CD4-positive, CD25-positive, alpha-beta regulatory T cell (primary cell): ENCODE data around the gene SDCCAG8. TPM values are rescaled to one million over a fixed set of nuclear protein-coding genes. Genes with fewer than 3 reads are reported as not detected.
A peak's percentile ranks its signal among the peaks of the same experiment; 100 is the strongest.

ENCODE experiments used
- ATAC-seq, 2 donors: fragments of 150-1000 bp; cut with Tn5 transposase; one replicate each; pipeline ENCODE4 v1.10.0; 2021; ENCODE audit warnings: low read depth in 2 of 2, moderate number of reproducible peaks in 2 of 2, moderate library complexity in 1 of 2
- DNase-seq, 3 donors: peaks; one replicate each; pipeline versions ENCODE4 v3.0.0 to v3.0.0-alpha.2; 2012 to 2022; ENCODE audit warnings: mixed read lengths in 1 of 3
- H3K27ac ChIP-seq: one replicate; pipeline ENCODE4 v1.7.0; 2013; ENCODE audit warnings: mild to moderate bottlenecking, low read length; ENCODE audit not compliant: insufficient read depth, poor library complexity, severe bottlenecking
- H3K27me3 ChIP-seq: one replicate; pipeline ENCODE4 v1.7.0; 2013; ENCODE audit warnings: low read length; ENCODE audit not compliant: control insufficient read depth, insufficient read depth
- H3K36me3 ChIP-seq: one replicate; pipeline ENCODE4 v1.7.0; 2013; ENCODE audit warnings: mild to moderate bottlenecking, low read length, moderate library complexity; ENCODE audit not compliant: control insufficient read depth, insufficient read depth
- H3K4me1 ChIP-seq: 2 replicates; pipeline ENCODE4 v1.7.0; 2013; ENCODE audit warnings: mild to moderate bottlenecking, low read length; ENCODE audit not compliant: insufficient read depth, control insufficient read depth, poor library complexity, severe bottlenecking
- H3K4me3 ChIP-seq: one replicate; pipeline ENCODE4 v1.7.0; 2013; ENCODE audit warnings: low read depth, mild to moderate bottlenecking, low read length, moderate library complexity
- H3K9me3 ChIP-seq, 2 experiments: 1 replicate in 1 of 2; 2 replicates in 1 of 2; pipeline ENCODE4 v1.7.0; 2013; ENCODE audit warnings: low read length in 2 of 2, mild to moderate bottlenecking in 1 of 2, moderate library complexity in 1 of 2; ENCODE audit not compliant: control insufficient read depth in 2 of 2
- H3K27ac Mint-ChIP-seq, 3 donors: one replicate each; pipeline ENCODE4 v1.8.0; 2020 to 2022; ENCODE audit warnings: mild to moderate bottlenecking in 3 of 3, mixed read lengths in 3 of 3, moderate library complexity in 2 of 3
- H3K27me3 Mint-ChIP-seq: one replicate; pipeline ENCODE4 v1.8.0; 2022; ENCODE audit warnings: mild to moderate bottlenecking, mixed read lengths
- H3K36me3 Mint-ChIP-seq: one replicate; pipeline ENCODE4 v1.8.0; 2020; ENCODE audit warnings: mixed read lengths
- H3K4me1 Mint-ChIP-seq, 4 donors: one replicate each; pipeline ENCODE4 v1.8.0; 2020 to 2022; ENCODE audit warnings: mixed read lengths in 4 of 4, mild to moderate bottlenecking in 1 of 4
- H3K4me3 Mint-ChIP-seq, 4 donors: one replicate each; pipeline ENCODE4 v1.8.0; 2020 to 2022; ENCODE audit warnings: mild to moderate bottlenecking in 4 of 4, mixed read lengths in 4 of 4, moderate library complexity in 3 of 4
- H3K9me3 Mint-ChIP-seq, 7 donors: one replicate each; pipeline ENCODE4 v1.8.0; 2020 to 2022; ENCODE audit warnings: mixed read lengths in 7 of 7, mild to moderate bottlenecking in 3 of 7, moderate library complexity in 2 of 7
- polyA plus RNA-seq, 4 donors: library from polyadenylated mRNA; unstranded; fragments of 300-500 nt; fragmentation: Illumina TruSeq; gene quantifications; one replicate each; pipeline ENCODE4 v1.2.3, GENCODE V29; 2021
- total RNA-seq: library from RNA; stranded (reverse); gene quantifications from one replicate; pipeline ENCODE4 v1.2.3, GENCODE V29; 2022

SDCCAG8 gene
- total and polyA plus RNA-seq, 5 donors from 2014 or later = 19.4 to 28.5 (median 22.7) TPM

- Mint-ChIP-seq H3K27ac (peak overlapping the region in 1 of 3 donors; percentile 11), H3K4me3 (no peak overlapping the region), H3K4me1 (no peaks in the 10 kb centered on the region), H3K9me3 (peaks cover 0 to 2% (median 0%) of the 10 kb centered on the region in 7 donors), H3K27me3 (no peaks in the 10 kb centered on the region), H3K36me3 (peaks cover 21% of the 10 kb centered on the region)
- no peak for DNase-seq
- ATAC-seq = no peak
- Histone ChIP-seq H3K4me1 (no peaks in the 10 kb centered on the region), H3K27ac (no peak overlapping the region), H3K9me3 (no peaks in the 10 kb centered on the region), H3K4me3 (no peak overlapping the region), H3K36me3 (peaks cover 3% of the 10 kb centered on the region), H3K27me3 (no peaks in the 10 kb centered on the region)
Measured at GRCh38 chr1:243493156-243494129, 237.6 kb downstream of the SDCCAG8 start.

GRCh38 chr1:243494741-243495431 is 239.0 kb downstream of the SDCCAG8 start:
- Histone ChIP-seq H3K9me3 (no peaks in the 10 kb centered on the region), H3K27ac (no peak overlapping the region), H3K27me3 (no peaks in the 10 kb centered on the region), H3K36me3 (peaks cover 6% of the 10 kb centered on the region), H3K4me3 (no peak overlapping the region), H3K4me1 (no peaks in the 10 kb centered on the region)
- Mint-ChIP-seq H3K27ac (peak overlapping the region in 1 of 3 donors; percentile 42), H3K4me1 (no peaks in the 10 kb centered on the region), H3K4me3 (no peak overlapping the region), H3K9me3 (peaks cover 0 to 2% (median 0%) of the 10 kb centered on the region in 7 donors), H3K27me3 (no peaks in the 10 kb centered on the region), H3K36me3 (peaks cover 16% of the 10 kb centered on the region)
- DNase-seq (no peak), ATAC-seq (no peak)

GRCh38 chr1:243495442-243496186 is 239.8 kb downstream of the SDCCAG8 start:
- Histone ChIP-seq H3K4me3 (no peak overlapping the region), H3K27ac (no peak overlapping the region), H3K36me3 (peaks cover 6% of the 10 kb centered on the region), H3K27me3 (no peaks in the 10 kb centered on the region), H3K4me1 (no peaks in the 10 kb centered on the region), H3K9me3 (no peaks in the 10 kb centered on the region)
- no peak for ATAC-seq
- Mint-ChIP-seq H3K4me1 (no peaks in the 10 kb centered on the region), H3K9me3 (peaks cover 0 to 2% (median 0%) of the 10 kb centered on the region in 7 donors), H3K36me3 (peaks cover 13% of the 10 kb centered on the region), H3K27ac (no peak overlapping the region), H3K27me3 (no peaks in the 10 kb centered on the region), H3K4me3 (no peak overlapping the region)
- DNase-seq = no peak

- peaks cover 6% of the 10 kb centered on the region for H3K36me3 ChIP-seq
- H3K27me3 Mint-ChIP-seq = no peaks in the 10 kb centered on the region
- H3K27ac ChIP-seq = no peak overlapping the region
- H3K27me3 ChIP-seq = no peaks in the 10 kb centered on the region
- no peaks in the 10 kb centered on the region for H3K4me1 Mint-ChIP-seq
- ATAC-seq = no peak
- H3K36me3 Mint-ChIP-seq = peaks cover 16% of the 10 kb centered on the region
- H3K27ac Mint-ChIP-seq = peak overlapping the region in 1 of 3 donors; percentile 35
- H3K9me3 Mint-ChIP-seq = peaks cover 0 to 2% (median 0%) of the 10 kb centered on the region in 7 donors
- H3K4me3 Mint-ChIP-seq = no peak overlapping the region
- no peaks in the 10 kb centered on the region for H3K4me1 ChIP-seq
- no peak overlapping the region for H3K4me3 ChIP-seq
- no peaks in the 10 kb centered on the region for H3K9me3 ChIP-seq
- DNase-seq = no peak
Measured at GRCh38 chr1:243496187-243496646, 240.4 kb downstream of the SDCCAG8 start.

GRCh38 chr1:243496806-243497205 is 241.0 kb downstream of the SDCCAG8 start:
- Histone ChIP-seq H3K27ac (no peak overlapping the region), H3K4me1 (no peaks in the 10 kb centered on the region), H3K9me3 (no peaks in the 10 kb centered on the region), H3K27me3 (no peaks in the 10 kb centered on the region), H3K36me3 (peaks cover 6% of the 10 kb centered on the region), H3K4me3 (no peak overlapping the region)
- no peaks in the 10 kb centered on the region for H3K27me3 Mint-ChIP-seq
- H3K36me3 Mint-ChIP-seq = peaks cover 18% of the 10 kb centered on the region
- H3K9me3 Mint-ChIP-seq = peaks cover 0 to 2% (median 0%) of the 10 kb centered on the region in 7 donors
- ATAC-seq (peak in 1 of 2 donors; percentile 7), DNase-seq (no peak)
- no peaks in the 10 kb centered on the region for H3K4me1 Mint-ChIP-seq
- no peak overlapping the region for H3K4me3 Mint-ChIP-seq
- no peak overlapping the region for H3K27ac Mint-ChIP-seq

- Histone ChIP-seq H3K27me3 (no peaks in the 10 kb centered on the region), H3K4me1 (no peaks in the 10 kb centered on the region), H3K4me3 (no peak overlapping the region), H3K9me3 (no peaks in the 10 kb centered on the region), H3K27ac (no peak overlapping the region), H3K36me3 (peaks cover 6% of the 10 kb centered on the region)
- Mint-ChIP-seq H3K4me3 (no peak overlapping the region), H3K9me3 (peaks cover 0 to 2% (median 0%) of the 10 kb centered on the region in 7 donors), H3K36me3 (peaks cover 29% of the 10 kb centered on the region), H3K4me1 (peaks cover 0 to 2% (median 0%) of the 10 kb centered on the region in 4 donors), H3K27ac (peak overlapping the region in 1 of 3 donors; percentile 49), H3K27me3 (no peaks in the 10 kb centered on the region)
- ATAC-seq (no peak), DNase-seq (no peak)
Measured at GRCh38 chr1:243497939-243498681, 242.3 kb downstream of the SDCCAG8 start.

GRCh38 chr1:243499248-243499647 is 243.4 kb downstream of the SDCCAG8 start:
- H3K36me3 Mint-ChIP-seq = peaks cover 38% of the 10 kb centered on the region
- no peaks in the 10 kb centered on the region for H3K27me3 ChIP-seq
- H3K27ac ChIP-seq = no peak overlapping the region
- H3K9me3 Mint-ChIP-seq = peaks cover 0 to 2% (median 0%) of the 10 kb centered on the region in 7 donors
- no peak overlapping the region for H3K4me3 ChIP-seq
- H3K27ac Mint-ChIP-seq = no peak overlapping the region
- H3K4me3 Mint-ChIP-seq = no peak overlapping the region
- DNase-seq = no peak
- H3K4me1 Mint-ChIP-seq = peaks cover 0 to 2% (median 0%) of the 10 kb centered on the region in 4 donors
- no peaks in the 10 kb centered on the region for H3K4me1 ChIP-seq
- H3K36me3 ChIP-seq = peaks cover 6% of the 10 kb centered on the region
- H3K27me3 Mint-ChIP-seq = no peaks in the 10 kb centered on the region
- no peaks in the 10 kb centered on the region for H3K9me3 ChIP-seq
- ATAC-seq = no peak
